NCI-H2196 (cell line): ENCODE results near the gene FHAD1.
A peak's percentile ranks its signal among the peaks of the same experiment; 100 is the strongest.

ENCODE experiments used
- DNase-seq: peaks from one replicate; lab custom pipeline; 2025; ENCODE audit not compliant: unreplicated experiment; lab: John Stamatoyannopoulos, UW

The FHAD1 gene

DNA sequence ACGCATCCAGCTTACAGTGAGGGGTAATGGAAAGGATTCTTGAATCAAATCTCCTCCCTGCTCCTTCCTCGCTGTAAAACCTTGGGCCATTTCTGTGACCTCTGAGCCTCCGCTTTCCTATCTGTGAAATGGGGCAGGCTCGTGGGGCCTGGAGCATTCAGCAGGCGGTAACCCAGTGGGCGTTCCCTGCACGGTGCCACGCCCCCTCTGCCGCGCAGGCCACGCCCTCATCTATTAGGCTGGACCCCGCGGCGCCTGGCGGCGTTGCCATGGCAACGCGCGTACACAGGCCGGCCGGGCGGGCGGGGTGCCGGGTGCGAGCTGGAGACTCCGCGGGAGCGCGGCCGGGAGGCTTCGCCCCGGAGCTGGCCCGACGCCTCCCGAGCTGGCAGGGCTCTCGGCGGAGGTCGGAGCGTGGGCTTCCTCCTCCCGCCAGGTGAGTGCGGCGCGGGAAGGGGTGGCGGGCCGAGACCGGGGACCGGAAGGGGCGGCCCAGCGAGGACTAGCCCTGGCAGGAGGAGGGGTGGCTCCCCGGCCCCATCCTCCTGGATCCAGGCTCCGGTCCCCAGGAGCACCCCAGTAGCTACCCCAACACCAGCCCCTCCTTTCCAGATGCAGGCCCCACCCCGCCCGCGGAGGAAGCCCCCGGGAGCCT is at the start of gene FHAD1:
Gene FHAD1 (plus strand): TSS at position 264 of the 655 bp plus-strand sequence. CDS start 4,562 bp downstream, outside the sequence.
- DNase-seq: peak; percentile 71

- no peak for DNase-seq
These were observed 49.2 kb upstream of the FHAD1 start for GRCh38 chr1:15197591-15198447.

DNA sequence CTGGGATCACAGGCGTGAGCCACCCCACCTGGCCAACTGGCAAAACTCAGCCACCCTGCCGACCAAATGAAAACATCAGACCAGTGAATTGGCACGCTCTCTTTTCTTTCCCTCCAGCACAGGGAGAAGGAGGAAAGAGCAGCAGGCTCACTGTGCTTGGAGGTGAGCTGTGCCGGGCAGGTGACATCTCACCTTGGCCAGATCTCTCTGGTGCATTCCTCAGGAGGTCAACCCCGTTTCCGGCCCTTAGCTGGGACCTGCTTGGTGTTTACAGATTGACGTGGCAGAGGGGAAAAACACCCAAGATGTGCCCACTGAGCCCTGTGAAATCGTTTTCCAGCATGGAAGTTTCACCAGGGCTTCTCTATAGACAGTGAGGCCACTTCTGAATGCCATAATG is 48.3 kb upstream of the FHAD1 start:
- no peak for DNase-seq

DNA sequence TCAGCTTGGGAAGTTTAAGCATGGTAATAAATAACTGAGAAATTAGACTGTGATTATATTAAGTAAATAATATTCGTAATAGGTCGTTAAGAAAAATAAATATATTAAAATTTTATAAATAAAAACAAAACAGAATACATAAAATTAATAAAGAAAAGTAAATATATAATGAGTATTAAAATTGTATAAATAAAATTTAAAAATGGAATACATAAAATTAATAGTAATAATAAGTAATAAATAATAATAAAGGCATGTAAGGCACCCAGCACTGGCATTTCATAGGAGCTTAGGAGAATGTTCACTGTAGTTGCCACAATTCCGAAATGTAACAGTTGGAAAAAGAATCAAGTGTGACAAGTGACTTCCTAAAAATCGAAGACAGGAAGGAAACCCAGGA is 45.8 kb upstream of the FHAD1 start:
- DNase-seq: no peak

DNA sequence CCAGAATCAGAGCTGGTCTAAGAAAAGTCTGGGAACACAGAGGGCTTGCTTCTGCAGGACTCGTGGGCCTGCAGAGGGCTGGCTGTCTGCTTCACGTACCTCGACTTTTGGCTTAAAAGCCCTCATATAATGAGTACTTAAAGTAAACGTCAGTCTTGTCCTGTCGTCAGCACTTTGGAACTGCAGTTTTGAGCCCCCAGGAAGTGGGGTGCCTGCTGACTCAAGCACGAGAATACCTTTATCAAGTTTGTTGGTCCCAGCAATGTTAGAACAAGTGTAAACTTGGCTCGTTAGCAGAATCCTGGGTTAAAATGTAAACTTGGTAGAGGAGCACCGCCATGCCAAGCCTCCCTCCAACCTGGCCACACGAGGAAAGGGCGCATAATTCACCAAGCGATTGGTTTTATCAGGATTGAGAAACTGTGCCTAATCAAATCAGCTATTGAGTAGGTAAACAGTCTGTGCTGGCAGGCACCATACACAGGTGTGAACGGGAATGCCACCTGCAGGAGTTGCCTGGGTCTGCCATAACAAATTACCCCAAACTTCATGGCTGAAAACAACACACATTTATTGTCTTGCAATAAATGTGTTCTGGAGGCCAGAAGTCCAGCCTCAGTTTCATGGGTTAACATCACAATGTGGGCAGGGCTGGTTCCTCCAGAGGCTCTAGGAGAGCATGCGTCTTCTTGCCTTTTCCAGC is 45.0 kb upstream of the FHAD1 start:
- no peak for DNase-seq

GRCh38 chr1:15204931-15205330 is 42.1 kb upstream of the FHAD1 start:
- no peak for DNase-seq

DNA sequence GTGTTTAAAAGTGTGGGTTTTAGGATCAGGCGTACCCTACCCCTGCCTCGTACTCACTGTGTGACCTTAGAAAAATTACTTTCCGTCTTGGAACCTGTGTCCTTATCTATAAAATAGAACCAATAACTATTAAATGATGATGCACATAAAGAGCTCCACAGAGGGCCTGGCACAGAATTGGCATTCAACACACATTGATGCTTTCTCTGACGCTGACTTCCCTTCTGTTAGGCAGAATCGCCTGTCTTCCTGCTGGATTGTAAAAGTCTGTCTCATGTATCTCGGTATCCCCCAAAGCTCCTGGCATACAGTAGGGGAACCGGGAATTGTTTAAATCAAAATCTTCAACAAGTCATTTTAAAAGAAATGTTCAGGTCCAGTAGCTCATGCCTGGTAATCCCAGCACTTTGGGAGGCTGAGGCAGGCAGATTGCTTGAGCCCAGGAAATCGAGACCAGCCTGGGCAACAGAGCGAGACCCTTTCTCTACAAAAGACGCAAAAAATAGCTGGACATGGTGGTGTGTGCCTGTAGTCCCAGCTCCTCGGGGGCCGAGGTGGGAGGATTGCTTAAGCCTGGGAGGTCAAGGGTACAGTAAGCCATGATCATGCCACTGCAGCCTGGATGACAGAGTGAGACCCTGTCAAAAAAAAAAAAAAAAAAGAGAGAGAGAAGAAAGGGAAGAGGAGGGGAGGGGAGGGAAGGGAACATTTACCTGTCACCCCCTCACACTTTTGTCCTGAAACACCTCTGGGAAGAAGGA is 41.3 kb upstream of the FHAD1 start:
- no peak for DNase-seq

DNA sequence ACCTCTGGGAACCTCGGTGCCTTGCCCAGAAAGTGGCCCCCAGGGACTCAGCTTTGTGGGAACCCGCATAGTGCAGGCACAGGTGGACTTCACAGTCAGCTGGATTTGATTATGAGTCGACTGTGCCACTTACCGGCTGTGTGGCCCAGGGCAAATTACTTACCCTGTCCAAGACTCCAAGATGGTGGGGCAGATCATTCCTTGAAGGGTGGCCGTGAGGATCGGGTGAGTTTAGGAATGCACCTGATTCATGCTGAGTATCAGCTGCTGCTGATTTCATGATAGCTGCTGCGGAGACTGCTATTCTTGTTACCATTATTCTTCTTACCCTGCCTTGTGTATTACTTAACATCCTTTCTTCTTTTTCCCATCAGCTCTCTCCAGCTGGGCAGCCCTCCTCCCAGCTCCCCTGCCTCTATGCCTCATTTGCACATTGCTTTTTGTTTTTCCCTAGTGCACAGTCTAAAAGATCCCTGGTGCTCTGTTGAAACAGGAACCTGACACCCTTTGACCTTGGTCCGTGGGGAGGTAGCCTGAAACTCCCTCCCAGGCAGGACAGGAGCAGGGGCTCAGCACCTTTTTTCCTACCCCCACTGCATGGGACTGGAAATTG is 40.5 kb upstream of the FHAD1 start:
- no peak for DNase-seq

- no peak for DNase-seq
These were observed 39.8 kb upstream of the FHAD1 start for GRCh38 chr1:15207031-15207828.

DNA sequence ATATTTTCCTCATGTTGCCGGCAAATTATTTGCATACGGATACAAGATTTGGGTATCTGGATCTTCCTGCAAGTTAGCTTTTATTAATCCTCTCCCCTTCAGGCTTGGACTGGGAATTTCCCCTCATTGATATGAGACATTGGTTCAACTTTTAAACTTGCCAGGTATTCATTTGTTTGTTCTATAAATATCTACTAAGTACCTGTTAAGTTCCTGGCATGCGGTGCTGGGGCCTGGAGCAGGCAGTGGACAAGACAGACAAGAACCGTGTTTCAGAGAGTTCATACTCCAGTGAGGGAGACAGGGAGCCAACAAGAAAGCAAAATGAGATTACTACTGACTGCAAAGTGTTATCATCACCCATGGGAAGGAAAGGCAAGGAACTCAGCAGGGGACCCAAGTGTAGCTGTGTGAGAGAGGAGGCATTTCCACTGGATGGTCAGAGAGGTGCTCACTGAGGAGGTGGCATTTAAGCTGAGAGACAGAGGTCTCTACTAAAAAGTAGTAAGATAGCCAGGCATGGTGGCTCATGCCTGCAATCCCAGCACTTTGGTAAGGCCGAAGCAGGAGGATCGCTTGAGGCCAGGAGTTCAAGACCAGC is 39.1 kb upstream of the FHAD1 start:
- no peak for DNase-seq

DNA sequence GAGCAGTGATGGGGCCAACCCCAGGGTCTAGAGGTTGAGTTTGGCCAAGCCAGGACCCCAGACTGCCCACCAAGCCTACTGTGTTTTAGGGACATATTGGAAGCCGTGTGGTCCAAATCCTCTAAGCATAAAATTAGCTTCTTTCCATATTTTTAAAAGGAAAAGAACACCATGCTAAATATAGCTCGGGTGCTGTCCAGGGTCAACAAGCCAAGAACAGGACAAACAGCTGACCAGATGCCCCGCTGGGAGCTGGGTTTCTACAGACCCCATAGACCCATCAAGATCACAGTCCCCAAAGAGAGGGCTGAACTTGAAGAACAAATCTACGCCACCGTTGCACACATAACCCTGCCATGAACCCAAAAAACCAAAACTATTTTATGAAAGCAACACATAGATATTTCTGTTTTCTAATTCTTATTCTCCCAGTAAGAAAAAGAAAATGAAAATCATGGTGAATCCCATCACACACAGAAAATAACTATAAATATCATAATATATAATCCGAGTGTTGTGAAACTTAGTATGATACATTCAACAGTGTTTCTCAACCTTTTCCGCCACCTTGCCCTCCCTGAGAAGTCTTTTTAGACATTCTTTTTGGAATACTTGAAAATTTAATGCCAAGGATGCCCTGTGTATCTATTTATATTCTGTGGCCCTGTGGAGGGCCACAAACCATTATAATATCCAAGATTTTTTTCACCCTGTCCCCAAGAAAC is 36.2 kb upstream of the FHAD1 start:
- DNase-seq: no peak

DNA sequence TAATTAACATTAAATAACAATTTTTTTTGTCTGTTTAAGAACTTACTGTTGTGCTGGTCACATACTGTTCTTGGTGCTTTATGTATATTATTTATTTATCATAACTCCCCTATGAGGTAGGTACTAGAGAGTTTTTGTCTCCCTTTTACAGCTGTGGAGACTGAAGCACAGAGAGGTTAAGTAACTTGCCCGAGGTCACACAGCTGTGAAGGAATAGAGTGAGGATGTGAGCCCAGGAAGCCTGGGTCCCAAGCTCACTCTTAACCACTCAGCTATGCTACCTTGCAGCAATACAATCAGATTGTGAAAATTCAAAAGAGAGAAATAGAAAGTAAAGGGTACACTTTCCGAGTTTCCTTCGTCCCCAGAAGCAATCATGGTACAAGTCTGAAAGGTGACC is 35.6 kb upstream of the FHAD1 start:
- DNase-seq: no peak

DNA sequence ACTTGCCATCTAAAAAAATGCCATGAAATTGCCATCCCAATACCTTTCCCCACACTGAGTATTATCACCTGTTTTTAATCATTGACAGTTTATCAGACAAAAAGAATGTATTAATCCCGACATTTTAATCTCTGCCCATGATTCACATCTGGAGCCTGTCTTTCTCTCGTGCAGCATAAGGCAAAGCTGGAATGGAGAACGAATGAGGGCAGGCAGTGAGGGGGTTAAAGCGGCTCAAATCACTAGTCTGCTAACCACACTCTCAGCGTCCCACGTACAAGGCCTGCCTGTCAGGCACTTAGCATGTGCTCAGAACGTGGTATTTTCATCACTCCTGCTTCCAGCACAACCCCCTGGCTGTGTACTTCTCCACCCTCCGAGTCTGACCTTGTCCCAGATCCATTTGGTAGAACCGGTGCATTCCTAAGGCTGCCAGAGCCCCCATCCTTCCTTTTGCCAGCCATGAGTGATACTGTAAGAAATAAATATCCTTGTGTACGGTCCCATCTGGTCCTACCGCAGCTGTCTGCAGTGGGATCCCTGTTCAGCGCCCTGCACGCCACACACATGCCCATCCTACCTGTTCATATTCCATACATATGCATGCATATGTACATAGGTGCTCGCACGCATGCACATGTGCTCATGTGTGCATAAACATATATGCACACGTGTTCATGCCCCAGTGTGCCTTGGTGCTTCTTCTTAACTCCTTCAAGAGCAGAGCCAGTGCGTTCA is 34.6 kb upstream of the FHAD1 start:
- no peak for DNase-seq

- no peak for DNase-seq
These were observed 34.1 kb upstream of the FHAD1 start for GRCh38 chr1:15212954-15213291.

GRCh38 chr1:15213341-15213821 is 33.6 kb upstream of the FHAD1 start:
- no peak for DNase-seq

GRCh38 chr1:15214527-15214926 is 32.5 kb upstream of the FHAD1 start:
- no peak for DNase-seq

GRCh38 chr1:15215116-15215515 is 31.9 kb upstream of the FHAD1 start:
- no peak for DNase-seq

GRCh38 chr1:15217654-15218053 is 29.4 kb upstream of the FHAD1 start:
- DNase-seq: no peak
